ENCODE data around the gene OR2A25.

OR2A25 gene

DNA sequence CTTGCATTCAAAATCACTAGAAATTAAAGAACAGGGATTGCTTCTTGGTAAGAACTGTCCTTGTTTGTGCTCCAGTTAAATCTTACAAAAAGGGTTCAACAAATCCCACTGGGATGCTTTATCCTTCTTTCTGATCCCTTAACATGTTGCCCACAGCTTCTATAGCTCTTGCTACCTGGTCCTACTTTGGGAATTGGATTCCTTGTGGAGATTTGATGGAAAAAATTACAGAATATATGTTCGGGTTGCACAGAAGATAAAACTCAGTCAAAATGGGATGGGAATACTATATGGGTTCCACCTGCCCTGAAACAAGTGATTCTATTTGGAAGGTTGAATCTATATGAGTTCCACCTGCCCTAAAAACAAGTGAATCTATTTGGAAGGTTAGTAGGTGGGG is at the start of gene OR2A25:
Gene OR2A25 (plus strand): TSS at position 301 of the 400 bp plus-strand sequence. CDS start 4,409 bp downstream, outside the sequence.
- no peaks in the 10 kb centered on the region for H3K36me3 ChIP-seq (ENCODE audit: control insufficient read depth in 1 of 2, insufficient read depth in 2 of 2, low read length in 2 of 2)
- H3K27ac ChIP-seq (ENCODE audit: low read length): no peak within 1 kb of the TSS
- H3K27me3 ChIP-seq (ENCODE audit: low read depth, low read length): no peaks in the 10 kb centered on the region
- no peaks in the 10 kb centered on the region for H3K9me3 ChIP-seq (ENCODE audit: control insufficient read depth in 1 of 2, low read length in 2 of 2)
- no peaks in the 10 kb centered on the region for H3K4me1 ChIP-seq (ENCODE audit: control insufficient read depth in 1 of 2, insufficient read depth in 2 of 2, low read length in 2 of 2)
- no peak within 1 kb of the TSS for H3K4me3 ChIP-seq (ENCODE audit: low read depth in 1 of 2, low read length in 2 of 2)

- Histone ChIP-seq H3K27me3 (ENCODE audit: low read depth, low read length) (no peaks in the 10 kb centered on the region), H3K36me3 (ENCODE audit: control insufficient read depth in 1 of 2, insufficient read depth in 2 of 2, low read length in 2 of 2) (no peaks in the 10 kb centered on the region), H3K4me1 (ENCODE audit: control insufficient read depth in 1 of 2, insufficient read depth in 2 of 2, low read length in 2 of 2) (no peaks in the 10 kb centered on the region), H3K4me3 (ENCODE audit: low read depth in 1 of 2, low read length in 2 of 2) (no peak overlapping the region), H3K27ac (ENCODE audit: low read length) (no peak overlapping the region), H3K9me3 (ENCODE audit: control insufficient read depth in 1 of 2, low read length in 2 of 2) (no peaks in the 10 kb centered on the region)
Measured at GRCh38 chr7:144020340-144020739, 49.3 kb upstream of the OR2A25 start.

DNA sequence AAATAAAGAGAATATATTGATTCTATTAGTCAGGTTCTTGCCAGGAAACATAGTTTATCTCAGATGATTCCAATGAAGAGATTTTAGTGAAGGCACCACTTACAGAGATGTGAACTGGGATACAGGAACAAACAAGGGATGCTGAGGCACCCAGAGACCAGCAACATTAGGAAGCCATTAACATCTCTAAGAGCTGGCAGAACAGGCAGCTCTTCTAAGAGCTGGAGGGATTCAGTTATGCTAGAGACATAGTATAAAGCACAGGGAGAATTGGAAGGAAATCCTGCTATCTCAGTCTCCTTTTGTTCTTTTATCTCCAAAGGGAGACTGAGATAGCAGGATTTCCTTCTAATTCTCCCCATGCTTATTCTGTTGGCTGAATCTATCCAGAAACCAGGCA is 47.4 kb upstream of the OR2A25 start:
- Histone ChIP-seq H3K4me3 (ENCODE audit: low read depth in 1 of 2, low read length in 2 of 2) (no peak overlapping the region), H3K4me1 (ENCODE audit: control insufficient read depth in 1 of 2, insufficient read depth in 2 of 2, low read length in 2 of 2) (no peaks in the 10 kb centered on the region)

GRCh38 chr7:144023171-144023827 is 46.3 kb upstream of the OR2A25 start:
- Histone ChIP-seq H3K4me3 (ENCODE audit: low read depth in 1 of 2, low read length in 2 of 2) (no peak overlapping the region), H3K4me1 (ENCODE audit: control insufficient read depth in 1 of 2, insufficient read depth in 2 of 2, low read length in 2 of 2) (no peaks in the 10 kb centered on the region), H3K27me3 (ENCODE audit: low read depth, low read length) (no peaks in the 10 kb centered on the region), H3K27ac (ENCODE audit: low read length) (no peak overlapping the region), H3K9me3 (ENCODE audit: control insufficient read depth in 1 of 2, low read length in 2 of 2) (no peaks in the 10 kb centered on the region), H3K36me3 (ENCODE audit: control insufficient read depth in 1 of 2, insufficient read depth in 2 of 2, low read length in 2 of 2) (no peaks in the 10 kb centered on the region)

More for the DNA sequence above, 47.4 kb upstream of the OR2A25 start:
- no peaks in the 10 kb centered on the region for H3K9me3 ChIP-seq (ENCODE audit: control insufficient read depth in 1 of 2, low read length in 2 of 2)
- no peak overlapping the region for H3K27ac ChIP-seq (ENCODE audit: low read length)
- H3K27me3 ChIP-seq (ENCODE audit: low read depth, low read length): no peaks in the 10 kb centered on the region
- no peaks in the 10 kb centered on the region for H3K36me3 ChIP-seq (ENCODE audit: control insufficient read depth in 1 of 2, insufficient read depth in 2 of 2, low read length in 2 of 2)

DNA sequence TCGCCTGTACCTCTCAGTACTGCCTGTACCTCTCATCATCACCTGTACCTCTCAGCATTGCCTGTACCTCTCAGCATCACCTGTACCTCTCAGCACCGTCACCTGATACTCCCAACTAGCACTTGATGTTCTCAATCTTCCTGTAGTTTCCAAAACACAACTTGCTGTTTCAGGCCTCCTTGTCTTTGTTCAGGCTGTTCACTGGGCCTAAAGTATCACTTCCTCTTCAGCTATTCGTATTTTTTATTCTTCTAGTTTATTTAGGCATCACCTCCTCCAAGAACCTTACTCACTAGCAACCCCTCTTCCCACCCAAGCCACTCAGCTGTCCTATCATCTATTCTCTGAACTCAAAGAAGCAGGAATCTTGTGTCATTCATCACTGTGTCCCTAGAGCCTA is 45.4 kb upstream of the OR2A25 start:
- H3K4me1 ChIP-seq (ENCODE audit: control insufficient read depth in 1 of 2, insufficient read depth in 2 of 2, low read length in 2 of 2): no peaks in the 10 kb centered on the region
- no peak overlapping the region for H3K4me3 ChIP-seq (ENCODE audit: low read depth in 1 of 2, low read length in 2 of 2)
- H3K27ac ChIP-seq (ENCODE audit: low read length): no peak overlapping the region
- H3K27me3 ChIP-seq (ENCODE audit: low read depth, low read length): no peaks in the 10 kb centered on the region
- H3K36me3 ChIP-seq (ENCODE audit: control insufficient read depth in 1 of 2, insufficient read depth in 2 of 2, low read length in 2 of 2): no peaks in the 10 kb centered on the region
- H3K9me3 ChIP-seq (ENCODE audit: control insufficient read depth in 1 of 2, low read length in 2 of 2): no peaks in the 10 kb centered on the region

DNA sequence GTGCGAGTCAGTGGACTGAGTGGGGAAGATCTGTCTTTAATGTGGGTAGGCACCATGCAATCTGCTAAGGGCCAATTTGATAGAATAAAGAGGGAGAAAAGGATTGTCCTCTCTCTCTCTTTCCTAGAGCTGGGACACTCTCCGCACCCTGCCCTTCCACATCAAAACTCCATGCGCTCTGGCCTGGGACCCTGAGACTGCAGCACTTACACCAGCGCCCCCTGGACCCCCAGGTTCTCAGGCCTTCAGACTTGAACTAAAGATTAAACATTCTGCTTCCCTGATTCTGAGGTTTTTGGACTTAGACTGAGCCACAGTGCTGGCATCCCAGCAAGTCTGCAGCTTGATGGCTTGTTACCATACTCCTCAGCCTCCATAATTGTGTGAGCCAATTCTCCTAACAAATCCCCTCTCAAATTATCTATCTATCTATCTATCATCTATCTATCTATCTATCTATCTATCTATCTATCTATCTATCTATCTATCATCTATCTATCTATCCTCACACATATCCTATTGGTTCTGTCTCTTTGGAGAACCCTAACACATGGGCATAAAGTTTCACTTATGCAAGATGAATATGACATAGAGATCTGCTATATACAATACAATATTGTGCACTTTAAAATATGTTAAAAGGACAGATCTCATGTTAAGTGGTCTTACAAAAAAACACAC is 43.3 kb upstream of the OR2A25 start:
- Histone ChIP-seq H3K27ac (ENCODE audit: low read length) (no peak overlapping the region), H3K27me3 (ENCODE audit: low read depth, low read length) (no peaks in the 10 kb centered on the region), H3K4me1 (ENCODE audit: control insufficient read depth in 1 of 2, insufficient read depth in 2 of 2, low read length in 2 of 2) (no peaks in the 10 kb centered on the region), H3K9me3 (ENCODE audit: control insufficient read depth in 1 of 2, low read length in 2 of 2) (no peaks in the 10 kb centered on the region), H3K4me3 (ENCODE audit: low read depth in 1 of 2, low read length in 2 of 2) (no peak overlapping the region), H3K36me3 (ENCODE audit: control insufficient read depth in 1 of 2, insufficient read depth in 2 of 2, low read length in 2 of 2) (no peaks in the 10 kb centered on the region)

DNA sequence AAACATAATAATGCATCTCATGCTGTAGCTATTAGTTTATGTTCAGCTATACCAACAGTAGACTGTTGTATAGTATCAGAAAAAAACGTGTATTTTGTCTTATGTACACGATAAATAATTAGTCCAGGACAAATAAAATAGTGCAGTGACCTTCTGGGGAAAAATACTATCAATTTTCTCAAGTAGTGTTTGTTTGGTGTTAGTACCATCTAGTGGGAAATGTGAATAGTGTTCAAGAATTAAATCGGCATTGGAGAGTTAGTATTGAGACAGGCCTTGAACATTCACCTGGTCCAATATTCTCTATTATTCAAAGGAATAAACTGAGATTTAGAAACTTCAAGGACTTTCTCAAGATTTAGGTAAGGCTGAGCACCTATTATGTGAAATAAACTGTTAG is 42.5 kb upstream of the OR2A25 start:
- H3K27me3 ChIP-seq (ENCODE audit: low read depth, low read length): no peaks in the 10 kb centered on the region
- H3K4me1 ChIP-seq (ENCODE audit: control insufficient read depth in 1 of 2, insufficient read depth in 2 of 2, low read length in 2 of 2): no peaks in the 10 kb centered on the region
- no peaks in the 10 kb centered on the region for H3K36me3 ChIP-seq (ENCODE audit: control insufficient read depth in 1 of 2, insufficient read depth in 2 of 2, low read length in 2 of 2)
- no peak overlapping the region for H3K27ac ChIP-seq (ENCODE audit: low read length)
- H3K4me3 ChIP-seq (ENCODE audit: low read depth in 1 of 2, low read length in 2 of 2): no peak overlapping the region
- H3K9me3 ChIP-seq (ENCODE audit: control insufficient read depth in 1 of 2, low read length in 2 of 2): no peaks in the 10 kb centered on the region

DNA sequence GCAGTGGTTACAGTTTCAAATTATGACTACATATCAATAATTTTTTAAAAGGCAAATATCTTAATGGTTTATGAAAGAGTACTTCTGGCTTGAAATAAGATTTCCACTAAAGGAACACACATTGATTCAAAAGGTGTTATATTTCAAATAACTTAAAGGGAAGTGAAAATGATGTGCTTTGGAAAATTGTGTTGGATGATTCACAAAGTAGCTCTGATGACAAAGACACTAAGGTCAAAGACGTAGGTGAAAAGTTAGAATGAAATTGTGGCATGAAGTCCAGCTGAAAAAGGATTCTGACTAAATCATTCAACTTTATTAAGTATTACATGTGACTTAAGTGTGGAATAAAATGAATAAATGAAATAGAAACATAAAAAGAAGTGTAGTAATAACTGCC is 41.6 kb upstream of the OR2A25 start:
- no peaks in the 10 kb centered on the region for H3K27me3 ChIP-seq (ENCODE audit: low read depth, low read length)
- no peak overlapping the region for H3K4me3 ChIP-seq (ENCODE audit: low read depth in 1 of 2, low read length in 2 of 2)
- no peak overlapping the region for H3K27ac ChIP-seq (ENCODE audit: low read length)
- H3K4me1 ChIP-seq (ENCODE audit: control insufficient read depth in 1 of 2, insufficient read depth in 2 of 2, low read length in 2 of 2): no peaks in the 10 kb centered on the region
- H3K36me3 ChIP-seq (ENCODE audit: control insufficient read depth in 1 of 2, insufficient read depth in 2 of 2, low read length in 2 of 2): no peaks in the 10 kb centered on the region
- no peaks in the 10 kb centered on the region for H3K9me3 ChIP-seq (ENCODE audit: control insufficient read depth in 1 of 2, low read length in 2 of 2)

DNA sequence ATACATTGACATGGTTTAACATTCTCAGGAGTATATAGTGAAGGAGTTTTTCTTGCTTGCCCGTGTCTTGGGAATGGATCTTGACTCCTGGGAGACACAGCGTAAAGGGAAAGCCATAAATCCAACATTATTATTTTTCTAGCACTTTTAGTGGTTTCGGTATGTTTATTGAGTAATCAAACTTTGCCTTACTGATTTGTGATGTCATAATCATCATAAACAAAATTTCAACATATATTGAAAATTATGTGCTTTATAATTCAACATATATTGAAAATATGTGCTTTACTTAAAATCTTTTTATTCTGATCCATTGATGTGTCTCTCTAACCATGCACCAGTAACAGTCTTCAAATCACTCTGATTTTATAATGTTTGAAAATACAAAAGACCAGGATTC is 41.1 kb upstream of the OR2A25 start:
- Histone ChIP-seq H3K9me3 (ENCODE audit: control insufficient read depth in 1 of 2, low read length in 2 of 2) (no peaks in the 10 kb centered on the region), H3K27ac (ENCODE audit: low read length) (no peak overlapping the region), H3K4me1 (ENCODE audit: control insufficient read depth in 1 of 2, insufficient read depth in 2 of 2, low read length in 2 of 2) (no peaks in the 10 kb centered on the region), H3K4me3 (ENCODE audit: low read depth in 1 of 2, low read length in 2 of 2) (no peak overlapping the region), H3K27me3 (ENCODE audit: low read depth, low read length) (no peaks in the 10 kb centered on the region), H3K36me3 (ENCODE audit: control insufficient read depth in 1 of 2, insufficient read depth in 2 of 2, low read length in 2 of 2) (no peaks in the 10 kb centered on the region)

DNA sequence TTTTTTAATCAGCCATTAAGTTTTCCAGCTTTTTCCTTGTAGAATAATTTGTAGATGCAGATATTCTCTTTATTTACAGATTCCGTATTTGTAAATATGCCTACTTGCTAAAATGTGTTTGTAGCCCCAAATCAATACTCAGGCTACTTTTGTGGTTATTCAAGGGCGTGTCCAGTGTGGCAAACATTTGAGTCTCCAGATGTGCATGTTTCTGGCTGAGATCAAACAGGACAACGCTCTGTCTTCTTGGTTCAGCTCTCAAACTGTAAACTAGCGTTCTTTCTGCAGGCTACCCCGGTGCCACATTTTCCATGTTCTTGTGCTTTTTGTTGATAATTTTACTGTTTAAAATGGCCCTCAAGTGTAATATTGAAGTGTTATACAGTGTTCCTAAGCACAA is 37.1 kb upstream of the OR2A25 start:
- Histone ChIP-seq H3K4me3 (ENCODE audit: low read depth in 1 of 2, low read length in 2 of 2) (no peak overlapping the region), H3K27me3 (ENCODE audit: low read depth, low read length) (no peaks in the 10 kb centered on the region), H3K36me3 (ENCODE audit: control insufficient read depth in 1 of 2, insufficient read depth in 2 of 2, low read length in 2 of 2) (no peaks in the 10 kb centered on the region), H3K27ac (ENCODE audit: low read length) (no peak overlapping the region), H3K4me1 (ENCODE audit: control insufficient read depth in 1 of 2, insufficient read depth in 2 of 2, low read length in 2 of 2) (no peaks in the 10 kb centered on the region), H3K9me3 (ENCODE audit: control insufficient read depth in 1 of 2, low read length in 2 of 2) (no peaks in the 10 kb centered on the region)

DNA sequence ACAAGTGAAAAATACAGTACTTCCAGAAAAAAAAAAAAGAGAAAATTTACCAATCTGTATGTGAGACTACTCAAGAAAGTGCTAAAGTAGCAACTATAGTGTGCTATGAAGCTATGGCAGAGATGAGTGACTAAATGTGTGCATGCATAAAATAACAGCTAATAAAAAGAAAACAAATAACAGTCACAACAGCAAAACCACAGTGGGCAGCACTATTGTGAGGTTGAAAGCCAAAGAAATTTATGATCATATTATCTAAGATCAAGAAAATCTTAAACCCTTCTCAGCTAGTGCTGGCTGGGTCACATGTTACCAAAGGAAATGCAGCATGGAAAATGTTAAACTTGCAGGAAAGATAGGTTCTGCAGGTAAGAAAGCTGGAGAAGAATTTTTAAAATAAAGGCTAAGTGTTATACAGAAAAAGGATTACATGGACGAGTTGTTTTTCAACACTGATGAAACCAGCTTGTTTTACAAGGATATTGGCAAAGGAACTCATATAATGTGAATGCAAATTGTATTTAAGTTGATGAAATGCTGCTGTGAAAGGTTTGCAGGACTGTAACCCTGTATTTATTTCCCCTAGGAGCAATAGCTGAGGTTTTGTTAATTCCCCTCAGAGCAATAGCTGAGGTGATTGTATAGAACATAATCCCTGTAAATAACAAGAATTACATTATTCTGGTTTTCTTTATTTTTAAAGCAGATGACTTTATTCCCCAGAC is 36.5 kb upstream of the OR2A25 start:
- Histone ChIP-seq H3K27ac (ENCODE audit: low read length) (no peak overlapping the region), H3K4me1 (ENCODE audit: control insufficient read depth in 1 of 2, insufficient read depth in 2 of 2, low read length in 2 of 2) (no peaks in the 10 kb centered on the region), H3K4me3 (ENCODE audit: low read depth in 1 of 2, low read length in 2 of 2) (no peak overlapping the region), H3K9me3 (ENCODE audit: control insufficient read depth in 1 of 2, low read length in 2 of 2) (no peaks in the 10 kb centered on the region), H3K27me3 (ENCODE audit: low read depth, low read length) (no peaks in the 10 kb centered on the region), H3K36me3 (ENCODE audit: control insufficient read depth in 1 of 2, insufficient read depth in 2 of 2, low read length in 2 of 2) (no peaks in the 10 kb centered on the region)

Data from muscle layer of duodenum (tissue), 2 donors.